ENCODE data around the gene NUP214. TPM values are rescaled to one million over a fixed set of nuclear protein-coding genes. Genes with fewer than 3 reads are reported as not detected.

NUP214 gene
- total RNA-seq, 5 donors from 2014 or later (not counting 1 experiment from before 2014, with no cell fraction given), result 66.7 to 106 (median 68.5) TPM

DNA sequence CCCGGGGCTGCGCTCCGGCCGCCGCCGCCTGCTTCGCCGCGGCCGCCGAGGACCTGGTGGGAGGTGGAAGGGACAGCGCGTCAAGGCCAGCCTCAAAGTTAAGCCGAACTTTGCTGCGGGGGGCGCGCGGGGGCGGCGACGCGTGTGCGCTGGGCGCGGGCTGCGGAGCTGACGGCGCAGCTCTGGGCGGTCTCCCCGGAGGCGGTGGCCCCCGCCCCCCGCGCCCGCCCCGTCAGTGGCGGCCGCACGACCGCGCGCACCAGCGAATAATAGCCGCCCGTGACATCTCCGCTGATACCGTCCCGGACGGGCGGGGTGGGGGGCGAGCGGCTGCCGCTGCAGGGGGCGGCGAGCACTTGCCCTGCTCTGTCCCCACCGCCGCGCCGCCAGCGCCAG is 151.5 kb downstream of the NUP214 start:
- peaks cover 12 to 38% of the 10 kb centered on the region in 2 experiments for H3K4me1 ChIP-seq (ENCODE audit: control insufficient read depth in 1 of 2, extremely low read depth in 1 of 2, insufficient read depth in 2 of 2, low read length in 2 of 2)
- H3K4me3 Mint-ChIP-seq, result peak overlapping the region; percentile 41 to 91 (median 53)
- under 1% methylated on average over 60 of the region's 60 CpGs for WGBS (ENCODE audit: insufficient coverage)
- ATAC-seq (replicated peaks in 1 of 4), result peak; percentile 26 to 50 (median 48)
- H3K27me3 ChIP-seq (replicated peaks in 1 of 2; ENCODE audit: control insufficient read depth in 2 of 2, extremely low read depth in 1 of 2, insufficient read depth in 2 of 2, low read length in 1 of 2), result peaks cover 0 to 8% of the 10 kb centered on the region in 2 experiments
- H3K4me3 ChIP-seq (ENCODE audit: control insufficient read depth in 1 of 2, extremely low read depth in 1 of 2, low read length in 1 of 2), result peak overlapping the region; percentile 72 to 98
- peaks cover 28% of the 10 kb centered on the region for H3K36me3 Mint-ChIP-seq
- no peaks in the 10 kb centered on the region for H3K36me3 ChIP-seq (ENCODE audit: control insufficient read depth in 2 of 2, extremely low read depth in 1 of 2, insufficient read depth in 1 of 2, low read length in 1 of 2)
- ChIA-PET CTCF (interaction anchor here in 1 of 2 donors (0.6 kb wide), 1 partner anchor 21 kb away, joined by 5 read pairs; no protein-coding TSS in a partner anchor), POLR2A (no interaction called here)
- peaks cover 24 to 40% (median 35%) of the 10 kb centered on the region in 3 donors for H3K4me1 Mint-ChIP-seq
- no peaks in the 10 kb centered on the region for H3K9me3 ChIP-seq
- no peak overlapping the region for H3K27ac ChIP-seq (ENCODE audit: low read length)
- H3K27me3 Mint-ChIP-seq, result peaks cover 0 to 1% of the 10 kb centered on the region in 2 donors
- DNase-seq, result peak in 10 of 35 experiments; percentile 42 to 69 (median 46)
- H3K9me3 Mint-ChIP-seq, result no peaks in the 10 kb centered on the region
- no peak overlapping the region for H3K27ac Mint-ChIP-seq

- no peak overlapping the region for H3K27ac Mint-ChIP-seq
- H3K27ac ChIP-seq (ENCODE audit: low read length), result no peak overlapping the region
Measured at GRCh38 chr9:131277287-131277909, 152.0 kb downstream of the NUP214 start.

GRCh38 chr9:131277910-131278701 is 152.7 kb downstream of the NUP214 start:
- H3K27me3 Mint-ChIP-seq, result peaks cover 0 to 6% of the 10 kb centered on the region in 2 donors
- peaks cover 23 to 41% (median 31%) of the 10 kb centered on the region in 3 donors for H3K4me1 Mint-ChIP-seq
- Histone ChIP-seq H3K4me3 (ENCODE audit: control insufficient read depth in 1 of 2, extremely low read depth in 1 of 2, low read length in 1 of 2) (peak overlapping the region; percentile 72 to 98), H3K36me3 (ENCODE audit: control insufficient read depth in 2 of 2, extremely low read depth in 1 of 2, insufficient read depth in 1 of 2, low read length in 1 of 2) (no peaks in the 10 kb centered on the region), H3K4me1 (ENCODE audit: control insufficient read depth in 1 of 2, extremely low read depth in 1 of 2, insufficient read depth in 2 of 2, low read length in 2 of 2) (peaks cover 12 to 36% of the 10 kb centered on the region in 2 experiments), H3K27me3 (replicated peaks in 1 of 2; ENCODE audit: control insufficient read depth in 2 of 2, extremely low read depth in 1 of 2, insufficient read depth in 2 of 2, low read length in 1 of 2) (peaks cover 3 to 14% of the 10 kb centered on the region in 2 experiments), H3K9me3 (no peaks in the 10 kb centered on the region), H3K27ac (ENCODE audit: low read length) (peak overlapping the region; percentile 82)
- H3K4me3 Mint-ChIP-seq, result peak overlapping the region; percentile 82 to 91 (median 85)
- CTCF ChIA-PET, result no interaction called here
- WGBS (ENCODE audit: insufficient coverage), result 5% methylated on average over 52 of the region's 59 CpGs
- ATAC-seq (replicated peaks in 1 of 4) (peak; percentile 45 to 66 (median 47)), DNase-seq (peak in 34 of 35 experiments; percentile 38 to 84 (median 56))
- no peaks in the 10 kb centered on the region for H3K9me3 Mint-ChIP-seq
- POLR2A ChIA-PET, result interaction anchor here in 1 of 2 donors (1.1 kb wide), 1 partner anchor 24 kb away, joined by 4 read pairs; no protein-coding TSS in a partner anchor
- H3K36me3 Mint-ChIP-seq, result peaks cover 25% of the 10 kb centered on the region
- H3K27ac Mint-ChIP-seq, result peak overlapping the region; percentile 91

More at GRCh38 chr9:131277287-131277909, 152.0 kb downstream of the NUP214 start:
- Histone ChIP-seq H3K4me3 (ENCODE audit: control insufficient read depth in 1 of 2, extremely low read depth in 1 of 2, low read length in 1 of 2) (peak overlapping the region; percentile 72 to 98), H3K4me1 (ENCODE audit: control insufficient read depth in 1 of 2, extremely low read depth in 1 of 2, insufficient read depth in 2 of 2, low read length in 2 of 2) (peaks cover 12 to 38% of the 10 kb centered on the region in 2 experiments), H3K27me3 (replicated peaks in 1 of 2; ENCODE audit: control insufficient read depth in 2 of 2, extremely low read depth in 1 of 2, insufficient read depth in 2 of 2, low read length in 1 of 2) (peaks cover 3 to 12% of the 10 kb centered on the region in 2 experiments), H3K9me3 (no peaks in the 10 kb centered on the region), H3K36me3 (ENCODE audit: control insufficient read depth in 2 of 2, extremely low read depth in 1 of 2, insufficient read depth in 1 of 2, low read length in 1 of 2) (no peaks in the 10 kb centered on the region)
- H3K27me3 Mint-ChIP-seq, result peaks cover 0 to 6% of the 10 kb centered on the region in 2 donors
- H3K4me3 Mint-ChIP-seq, result peak overlapping the region; percentile 21 to 91 (median 31)
- under 1% methylated on average over 72 of the region's 78 CpGs for WGBS (ENCODE audit: insufficient coverage)
- ATAC-seq (replicated peaks in 1 of 4) (peak; percentile 13 to 25 (median 18)), DNase-seq (peak in 5 of 35 experiments; percentile 29 to 55 (median 42))
- POLR2A ChIA-PET, result no interaction called here
- peaks cover 28% of the 10 kb centered on the region for H3K36me3 Mint-ChIP-seq
- CTCF ChIA-PET, result no interaction called here
- H3K4me1 Mint-ChIP-seq, result peaks cover 24 to 40% (median 35%) of the 10 kb centered on the region in 3 donors
- H3K9me3 Mint-ChIP-seq, result no peaks in the 10 kb centered on the region

GRCh38 chr9:131278702-131279111 is 153.3 kb downstream of the NUP214 start:
- peaks cover 0 to 6% of the 10 kb centered on the region in 2 donors for H3K27me3 Mint-ChIP-seq
- peaks cover 12 to 35% of the 10 kb centered on the region in 2 experiments for H3K4me1 ChIP-seq (ENCODE audit: control insufficient read depth in 1 of 2, extremely low read depth in 1 of 2, insufficient read depth in 2 of 2, low read length in 2 of 2)
- H3K27ac Mint-ChIP-seq, result peak overlapping the region; percentile 91
- peak in 3 of 4 experiments; percentile 22 to 52 (median 30) for ATAC-seq (replicated peaks in 1 of 4)
- H3K36me3 ChIP-seq (ENCODE audit: control insufficient read depth in 2 of 2, extremely low read depth in 1 of 2, insufficient read depth in 1 of 2, low read length in 1 of 2), result no peaks in the 10 kb centered on the region
- peak in 5 of 35 experiments; percentile 22 to 69 (median 42) for DNase-seq
- POLR2A ChIA-PET, result interaction anchor here in 1 of 2 donors (1.1 kb wide), 1 partner anchor 25 kb away, joined by 4 read pairs; no protein-coding TSS in a partner anchor
- 8% methylated on average over 5 of the region's 10 CpGs for WGBS (ENCODE audit: insufficient coverage)
- no peaks in the 10 kb centered on the region for H3K9me3 Mint-ChIP-seq
- peak overlapping the region; percentile 82 for H3K27ac ChIP-seq (ENCODE audit: low read length)
- peak overlapping the region; percentile 82 to 91 (median 85) for H3K4me3 Mint-ChIP-seq
- H3K9me3 ChIP-seq, result no peaks in the 10 kb centered on the region
- peak overlapping the region in 1 of 2 donors; percentile 42 for H3K4me3 ChIP-seq (ENCODE audit: control insufficient read depth in 1 of 2, extremely low read depth in 1 of 2, low read length in 1 of 2)
- H3K27me3 ChIP-seq (replicated peaks in 1 of 2; ENCODE audit: control insufficient read depth in 2 of 2, extremely low read depth in 1 of 2, insufficient read depth in 2 of 2, low read length in 1 of 2), result peaks cover 3 to 14% of the 10 kb centered on the region in 2 experiments
- H3K36me3 Mint-ChIP-seq, result peaks cover 19% of the 10 kb centered on the region
- H3K4me1 Mint-ChIP-seq, result peaks cover 26 to 39% (median 34%) of the 10 kb centered on the region in 3 donors
- CTCF ChIA-PET, result interaction anchor here in 1 of 2 donors (0.9 kb wide), 1 partner anchor 8 kb away, joined by 4 read pairs; no protein-coding TSS in a partner anchor

GRCh38 chr9:131279196-131279862 is 153.9 kb downstream of the NUP214 start:
- H3K27ac ChIP-seq (ENCODE audit: low read length), result no peak overlapping the region

More at GRCh38 chr9:131279196-131279862, 153.9 kb downstream of the NUP214 start:
- peaks cover 3 to 14% of the 10 kb centered on the region in 2 experiments for H3K27me3 ChIP-seq (replicated peaks in 1 of 2; ENCODE audit: control insufficient read depth in 2 of 2, extremely low read depth in 1 of 2, insufficient read depth in 2 of 2, low read length in 1 of 2)
- no peaks in the 10 kb centered on the region for H3K9me3 ChIP-seq
- Mint-ChIP-seq H3K4me3 (peak overlapping the region; percentile 82 to 91 (median 85)), H3K4me1 (peaks cover 26 to 36% (median 34%) of the 10 kb centered on the region in 3 donors), H3K9me3 (no peaks in the 10 kb centered on the region), H3K36me3 (peaks cover 15% of the 10 kb centered on the region), H3K27ac (peak overlapping the region; percentile 91), H3K27me3 (peaks cover 0 to 6% of the 10 kb centered on the region in 2 donors)
- H3K4me1 ChIP-seq (ENCODE audit: control insufficient read depth in 1 of 2, extremely low read depth in 1 of 2, insufficient read depth in 2 of 2, low read length in 2 of 2), result peaks cover 12 to 35% of the 10 kb centered on the region in 2 experiments
- CTCF ChIA-PET, result interaction anchor here in 1 of 2 donors (0.6 to 0.9 kb wide), 2 partner anchors 9 to 114 kb away, joined by 3 to 4 read pairs; no protein-coding TSS in a partner anchor
- DNase-seq, result no peak
- no peak overlapping the region for H3K4me3 ChIP-seq (ENCODE audit: control insufficient read depth in 1 of 2, extremely low read depth in 1 of 2, low read length in 1 of 2)
- WGBS (ENCODE audit: insufficient coverage), result 88% methylated on average over 9 of the region's 11 CpGs
- H3K36me3 ChIP-seq (ENCODE audit: control insufficient read depth in 2 of 2, extremely low read depth in 1 of 2, insufficient read depth in 1 of 2, low read length in 1 of 2), result no peaks in the 10 kb centered on the region
- POLR2A ChIA-PET, result no interaction called here
- ATAC-seq (replicated peaks in 1 of 4), result no peak

Data from T-cell (primary cell).